ENCODE results near the gene BSG. TPM values are rescaled to one million over a fixed set of nuclear protein-coding genes. Genes with fewer than 3 reads are reported as not detected.
A peak's percentile ranks its signal among the peaks of the same experiment; 100 is the strongest.
"Not testable (repeated sequence)": the region's sequence is repeated elsewhere in the genome, so short reads cannot be mapped to it uniquely, and the experiment has no call there.

The BSG gene
- total and polyA plus RNA-seq, 11 donors = 727 to 2,989 (median 1,462) TPM

- peaks cover 0 to 8% (median 0%) of the 10 kb centered on the region in 12 donors for H3K4me1 ChIP-seq
- no peak for TF ChIP-seq POLR2A (IDR thresholded peaks at IDR 0.05)
- TF ChIP-seq CTCF (IDR thresholded peaks at IDR 0.05) = no peak
- no peak overlapping the region for H3K4me3 ChIP-seq
- 75 to 79% (median 78%) methylated on average over 27 to 35 of the region's 35 CpGs for WGBS, 4 donors
- intact Hi-C loops (cut with DNase I) = no loop called here
- H3K27me3 ChIP-seq = no peaks in the 10 kb centered on the region
- peak; percentile 29 to 73 (median 66) for ATAC-seq
- no peaks in the 10 kb centered on the region for H3K9me3 ChIP-seq
- no peak for DNase-seq
- peak overlapping the region in 9 of 12 donors; percentile 26 to 54 (median 43) for H3K27ac ChIP-seq
- H3K36me3 ChIP-seq = no peaks in the 10 kb centered on the region
These were observed 30.2 kb downstream of the BSG start for GRCh38 chr19:602391-603301.

- DNase-seq; H3K4me3 ChIP-seq; H3K4me1 ChIP-seq; H3K27me3 ChIP-seq; H3K36me3 ChIP-seq; H3K9me3 ChIP-seq; ATAC-seq; intact Hi-C loops (cut with DNase I): not testable (repeated sequence)
- 73 to 96% (median 87%) methylated on average over 7 to 13 of the region's 13 CpGs for WGBS, 4 donors
- H3K27ac ChIP-seq = peak overlapping the region in 3 of 12 donors; percentile 34 to 51 (median 50)
These were observed 30.9 kb downstream of the BSG start for GRCh38 chr19:603302-603639.

GRCh38 chr19:603779-604178, 31.4 kb downstream of the BSG start:
- WGBS, 4 donors = 90 to 97% (median 93%) methylated on average over 15 to 20 of the region's 20 CpGs
- H3K27me3 ChIP-seq; H3K27ac ChIP-seq; DNase-seq; intact Hi-C loops (cut with DNase I); H3K36me3 ChIP-seq; H3K9me3 ChIP-seq; ATAC-seq; H3K4me3 ChIP-seq: not testable (repeated sequence)
- H3K4me1 ChIP-seq = peaks cover 0 to 11% (median 0%) of the 10 kb centered on the region in 12 donors

- no peaks in the 10 kb centered on the region for H3K27me3 ChIP-seq
- 78 to 94% (median 86%) methylated on average over 10 to 11 of the region's 11 CpGs for WGBS, 4 donors
- H3K4me1 ChIP-seq = peaks cover 0 to 15% (median 0%) of the 10 kb centered on the region in 12 donors
- no peaks in the 10 kb centered on the region for H3K36me3 ChIP-seq
- DNase-seq = no peak
- TF ChIP-seq CTCF (IDR thresholded peaks at IDR 0.05) = no peak
- TF ChIP-seq POLR2A (IDR thresholded peaks at IDR 0.05) = no peak
- no peak for ATAC-seq
- H3K9me3 ChIP-seq = no peaks in the 10 kb centered on the region
- H3K4me3 ChIP-seq = no peak overlapping the region
- intact Hi-C loops (cut with DNase I) = no loop called here
- H3K27ac ChIP-seq = no peak overlapping the region
These were observed 32.0 kb downstream of the BSG start for GRCh38 chr19:604355-604754.

GRCh38 chr19:605061-605971, 32.9 kb downstream of the BSG start:
- H3K27ac ChIP-seq; H3K36me3 ChIP-seq; H3K4me3 ChIP-seq; H3K27me3 ChIP-seq; H3K9me3 ChIP-seq; ATAC-seq; DNase-seq; intact Hi-C loops (cut with DNase I): not testable (repeated sequence)
- TF ChIP-seq CTCF (IDR thresholded peaks at IDR 0.05) = peak in 1 of 12 donors; percentile 17
- H3K4me1 ChIP-seq = peaks cover 0 to 24% (median 4%) of the 10 kb centered on the region in 12 donors
- WGBS, 4 donors = 88 to 89% (median 89%) methylated on average over 16 to 33 of the region's 34 CpGs

All from heart left ventricle (tissue), 16 donors.